ENCODE data around the gene AFG3L2. TPM values are rescaled to one million over a fixed set of nuclear protein-coding genes. Genes with fewer than 3 reads are reported as not detected.
A peak's percentile ranks its signal among the peaks of the same experiment; 100 is the strongest.

AFG3L2 gene
- total and polyA plus RNA-seq, 9 of the 15 experiments (the other 6 are each of a cell fraction or from before 2014, with no cell fraction given), result 24.1 to 109 (median 84.0) TPM

DNA sequence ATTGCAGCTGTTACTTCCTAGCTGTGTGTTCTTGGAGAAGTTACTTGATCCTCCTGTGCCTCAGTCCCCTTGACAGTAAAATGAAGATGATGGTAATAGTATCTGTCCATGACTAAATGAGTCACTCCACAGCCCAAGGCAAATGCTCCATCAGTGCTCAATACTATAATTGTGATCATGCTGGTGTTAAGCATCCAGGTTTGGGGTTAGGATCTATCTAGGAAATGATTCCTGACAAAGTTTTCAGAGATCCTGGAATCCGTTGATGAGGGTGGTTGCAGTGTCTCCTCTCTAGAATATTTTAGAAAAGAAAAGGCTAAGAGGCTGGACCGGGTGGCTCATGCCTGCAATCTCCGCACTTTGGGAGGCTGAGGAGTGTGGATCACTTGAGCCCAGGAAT lies 28.0 kb upstream of the AFG3L2 start:
- H3K36me3 ChIP-seq (ENCODE audit: control insufficient read depth, insufficient read depth, low read length), result no peaks in the 10 kb centered on the region
- peaks cover 29 to 35% of the 10 kb centered on the region in 2 experiments; a peak in 4 of 5 replicates for H3K4me1 ChIP-seq (replicated peaks in 1 of 2; ENCODE audit: control insufficient read depth in 2 of 2, insufficient read depth in 2 of 2, low read length in 2 of 2)
- no peaks in the 10 kb centered on the region for H3K9me1 ChIP-seq (ENCODE audit: control insufficient read depth, insufficient read depth, low read length)
- no peak overlapping the region for H3K9ac ChIP-seq (ENCODE audit: insufficient read depth in 1 of 2, low read depth in 2 of 2, low read length in 2 of 2)
- H3K4me2 ChIP-seq (ENCODE audit: insufficient read depth, low read length), result no peak overlapping the region
- POLR2A ChIA-PET, result interaction anchor here (1.5 kb wide), 1 partner anchor 9 kb away, joined by 6 read pairs; no protein-coding TSS in a partner anchor
- CTCF ChIA-PET (ENCODE audit: low intra/inter-chr PET ratio), result no interaction called here
- WGBS (ENCODE audit: insufficient coverage, low coverage, missing lambda C conversion rate), result 52% methylated on average over 3 of the region's 3 CpGs
- no TSS peak for BruUV-seq (replicated peaks)
- H3K4me3 ChIP-seq, result no peak overlapping the region
- H3K79me2 ChIP-seq (ENCODE audit: control insufficient read depth, insufficient read depth, low read length), result peaks cover 14% of the 10 kb centered on the region
- no peak for DNase-seq (ENCODE audit: extremely low read depth in 1 of 4, low spot score in 3 of 4)
- intact Hi-C loops (cut with micrococcal nuclease) (no loop called here), in situ Hi-C loops (cut with MboI) (no loop called here)
- H4K20me1 ChIP-seq (replicated peaks; ENCODE audit: control insufficient read depth, insufficient read depth, low read length), result no peaks in the 10 kb centered on the region
- H3K27ac ChIP-seq (ENCODE audit: extremely low read depth, low read depth, low read length), result no peak overlapping the region
- no peaks in the 10 kb centered on the region for H3K9me3 ChIP-seq (replicated peaks; ENCODE audit: control insufficient read depth, insufficient read depth, low read depth, low read length)
- H3K27me3 ChIP-seq (ENCODE audit: control insufficient read depth in 2 of 2, insufficient read depth in 2 of 2, low read length in 2 of 2), result peaks cover 3 to 4% of the 10 kb centered on the region in 2 experiments; a peak in 2 of 5 replicates
- ATAC-seq, result no peak
- FAIRE-seq, result no peak
- no peak overlapping the region for H2AFZ ChIP-seq (ENCODE audit: low read depth, low read length)
- no peak for TF ChIP-seq ELF4 (CRISPR knock-in tag; IDR thresholded peaks at IDR 0.05)
- TF ChIP-seq, protein P1, sequence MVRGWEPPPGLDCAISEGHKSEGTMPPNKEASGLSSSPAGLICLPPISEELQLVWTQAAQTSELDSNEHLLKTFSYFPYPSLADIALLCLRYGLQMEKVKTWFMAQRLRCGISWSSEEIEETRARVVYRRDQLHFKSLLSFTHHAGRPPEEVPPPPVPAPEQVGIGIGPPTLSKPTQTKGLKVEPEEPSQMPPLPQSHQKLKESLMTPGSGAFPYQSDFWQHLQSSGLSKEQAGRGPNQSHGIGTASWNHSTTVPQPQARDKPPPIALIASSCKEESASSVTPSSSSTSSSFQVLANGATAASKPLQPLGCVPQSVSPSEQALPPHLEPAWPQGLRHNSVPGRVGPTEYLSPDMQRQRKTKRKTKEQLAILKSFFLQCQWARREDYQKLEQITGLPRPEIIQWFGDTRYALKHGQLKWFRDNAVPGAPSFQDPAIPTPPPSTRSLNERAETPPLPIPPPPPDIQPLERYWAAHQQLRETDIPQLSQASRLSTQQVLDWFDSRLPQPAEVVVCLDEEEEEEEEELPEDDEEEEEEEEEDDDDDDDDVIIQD (CRISPR knock-in tag; IDR thresholded peaks at IDR 0.05), result no peak
- TF ChIP-seq, protein P2, sequence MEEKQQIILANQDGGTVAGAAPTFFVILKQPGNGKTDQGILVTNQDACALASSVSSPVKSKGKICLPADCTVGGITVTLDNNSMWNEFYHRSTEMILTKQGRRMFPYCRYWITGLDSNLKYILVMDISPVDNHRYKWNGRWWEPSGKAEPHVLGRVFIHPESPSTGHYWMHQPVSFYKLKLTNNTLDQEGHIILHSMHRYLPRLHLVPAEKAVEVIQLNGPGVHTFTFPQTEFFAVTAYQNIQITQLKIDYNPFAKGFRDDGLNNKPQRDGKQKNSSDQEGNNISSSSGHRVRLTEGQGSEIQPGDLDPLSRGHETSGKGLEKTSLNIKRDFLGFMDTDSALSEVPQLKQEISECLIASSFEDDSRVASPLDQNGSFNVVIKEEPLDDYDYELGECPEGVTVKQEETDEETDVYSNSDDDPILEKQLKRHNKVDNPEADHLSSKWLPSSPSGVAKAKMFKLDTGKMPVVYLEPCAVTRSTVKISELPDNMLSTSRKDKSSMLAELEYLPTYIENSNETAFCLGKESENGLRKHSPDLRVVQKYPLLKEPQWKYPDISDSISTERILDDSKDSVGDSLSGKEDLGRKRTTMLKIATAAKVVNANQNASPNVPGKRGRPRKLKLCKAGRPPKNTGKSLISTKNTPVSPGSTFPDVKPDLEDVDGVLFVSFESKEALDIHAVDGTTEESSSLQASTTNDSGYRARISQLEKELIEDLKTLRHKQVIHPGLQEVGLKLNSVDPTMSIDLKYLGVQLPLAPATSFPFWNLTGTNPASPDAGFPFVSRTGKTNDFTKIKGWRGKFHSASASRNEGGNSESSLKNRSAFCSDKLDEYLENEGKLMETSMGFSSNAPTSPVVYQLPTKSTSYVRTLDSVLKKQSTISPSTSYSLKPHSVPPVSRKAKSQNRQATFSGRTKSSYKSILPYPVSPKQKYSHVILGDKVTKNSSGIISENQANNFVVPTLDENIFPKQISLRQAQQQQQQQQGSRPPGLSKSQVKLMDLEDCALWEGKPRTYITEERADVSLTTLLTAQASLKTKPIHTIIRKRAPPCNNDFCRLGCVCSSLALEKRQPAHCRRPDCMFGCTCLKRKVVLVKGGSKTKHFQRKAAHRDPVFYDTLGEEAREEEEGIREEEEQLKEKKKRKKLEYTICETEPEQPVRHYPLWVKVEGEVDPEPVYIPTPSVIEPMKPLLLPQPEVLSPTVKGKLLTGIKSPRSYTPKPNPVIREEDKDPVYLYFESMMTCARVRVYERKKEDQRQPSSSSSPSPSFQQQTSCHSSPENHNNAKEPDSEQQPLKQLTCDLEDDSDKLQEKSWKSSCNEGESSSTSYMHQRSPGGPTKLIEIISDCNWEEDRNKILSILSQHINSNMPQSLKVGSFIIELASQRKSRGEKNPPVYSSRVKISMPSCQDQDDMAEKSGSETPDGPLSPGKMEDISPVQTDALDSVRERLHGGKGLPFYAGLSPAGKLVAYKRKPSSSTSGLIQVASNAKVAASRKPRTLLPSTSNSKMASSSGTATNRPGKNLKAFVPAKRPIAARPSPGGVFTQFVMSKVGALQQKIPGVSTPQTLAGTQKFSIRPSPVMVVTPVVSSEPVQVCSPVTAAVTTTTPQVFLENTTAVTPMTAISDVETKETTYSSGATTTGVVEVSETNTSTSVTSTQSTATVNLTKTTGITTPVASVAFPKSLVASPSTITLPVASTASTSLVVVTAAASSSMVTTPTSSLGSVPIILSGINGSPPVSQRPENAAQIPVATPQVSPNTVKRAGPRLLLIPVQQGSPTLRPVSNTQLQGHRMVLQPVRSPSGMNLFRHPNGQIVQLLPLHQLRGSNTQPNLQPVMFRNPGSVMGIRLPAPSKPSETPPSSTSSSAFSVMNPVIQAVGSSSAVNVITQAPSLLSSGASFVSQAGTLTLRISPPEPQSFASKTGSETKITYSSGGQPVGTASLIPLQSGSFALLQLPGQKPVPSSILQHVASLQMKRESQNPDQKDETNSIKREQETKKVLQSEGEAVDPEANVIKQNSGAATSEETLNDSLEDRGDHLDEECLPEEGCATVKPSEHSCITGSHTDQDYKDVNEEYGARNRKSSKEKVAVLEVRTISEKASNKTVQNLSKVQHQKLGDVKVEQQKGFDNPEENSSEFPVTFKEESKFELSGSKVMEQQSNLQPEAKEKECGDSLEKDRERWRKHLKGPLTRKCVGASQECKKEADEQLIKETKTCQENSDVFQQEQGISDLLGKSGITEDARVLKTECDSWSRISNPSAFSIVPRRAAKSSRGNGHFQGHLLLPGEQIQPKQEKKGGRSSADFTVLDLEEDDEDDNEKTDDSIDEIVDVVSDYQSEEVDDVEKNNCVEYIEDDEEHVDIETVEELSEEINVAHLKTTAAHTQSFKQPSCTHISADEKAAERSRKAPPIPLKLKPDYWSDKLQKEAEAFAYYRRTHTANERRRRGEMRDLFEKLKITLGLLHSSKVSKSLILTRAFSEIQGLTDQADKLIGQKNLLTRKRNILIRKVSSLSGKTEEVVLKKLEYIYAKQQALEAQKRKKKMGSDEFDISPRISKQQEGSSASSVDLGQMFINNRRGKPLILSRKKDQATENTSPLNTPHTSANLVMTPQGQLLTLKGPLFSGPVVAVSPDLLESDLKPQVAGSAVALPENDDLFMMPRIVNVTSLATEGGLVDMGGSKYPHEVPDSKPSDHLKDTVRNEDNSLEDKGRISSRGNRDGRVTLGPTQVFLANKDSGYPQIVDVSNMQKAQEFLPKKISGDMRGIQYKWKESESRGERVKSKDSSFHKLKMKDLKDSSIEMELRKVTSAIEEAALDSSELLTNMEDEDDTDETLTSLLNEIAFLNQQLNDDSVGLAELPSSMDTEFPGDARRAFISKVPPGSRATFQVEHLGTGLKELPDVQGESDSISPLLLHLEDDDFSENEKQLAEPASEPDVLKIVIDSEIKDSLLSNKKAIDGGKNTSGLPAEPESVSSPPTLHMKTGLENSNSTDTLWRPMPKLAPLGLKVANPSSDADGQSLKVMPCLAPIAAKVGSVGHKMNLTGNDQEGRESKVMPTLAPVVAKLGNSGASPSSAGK (IDR thresholded peaks at IDR 0.05), result no peak
- TF ChIP-seq ZNF589 (CRISPR knock-in tag; IDR thresholded peaks at IDR 0.05; ENCODE audit: low read depth), result no peak
- TF ChIP-seq TBL1XR1 (IDR thresholded peaks at IDR 0.05; ENCODE audit: low read length in 2 of 2), result no peak
- peak; percentile 55 for TF ChIP-seq RBM25 (IDR thresholded peaks at IDR 0.05; ENCODE audit: low read depth, low read length, severe bottlenecking)
- no peak for TF ChIP-seq DIDO1 (tag; IDR thresholded peaks at IDR 0.05; ENCODE audit: low read depth)
- TF ChIP-seq ZNF347 (CRISPR knock-in tag; IDR thresholded peaks at IDR 0.05; ENCODE audit: low read depth), result no peak
- no peak for TF ChIP-seq ZNF143 (CRISPR knock-in tag; IDR thresholded peaks at IDR 0.05)
